Activated CD4-positive, alpha-beta memory T cell treated with anti-CD3 and anti-CD28 coated beads for 36 hours (primary cell): ENCODE results near the gene PNKD. TPM values are rescaled to one million over a fixed set of nuclear protein-coding genes. Genes with fewer than 3 reads are reported as not detected.

Experiments
- CTCF ChIA-PET: fragments of 350-600 bp; sonication (Branson Sonifier 250); formaldehyde crosslinking; loops from one replicate; lab custom pipeline; 2021; ENCODE audit warnings: antibody characterized with exemption, inconsistent platforms; lab: Charles Lee
- POLR2A ChIA-PET: fragments of 350-600 bp; sonication (Branson Sonifier 250); formaldehyde crosslinking; loops from one replicate; lab custom pipeline; 2021; ENCODE audit warnings: antibody characterized with exemption; lab: Charles Lee
- DNase-seq: peaks from one replicate; pipeline ENCODE4 v3.0.0-alpha.2; 2020
- H3K27ac Mint-ChIP-seq: one replicate; pipeline ENCODE4 v1.8.0; 2021; ENCODE audit warnings: mixed read lengths
- H3K27me3 Mint-ChIP-seq: one replicate; pipeline ENCODE4 v1.8.0; 2021; ENCODE audit warnings: mixed read lengths
- H3K36me3 Mint-ChIP-seq: one replicate; pipeline ENCODE4 v1.8.0; 2021; ENCODE audit warnings: mixed read lengths
- H3K4me1 Mint-ChIP-seq: one replicate; pipeline ENCODE4 v1.8.0; 2021; ENCODE audit warnings: low read depth, mixed read lengths
- H3K4me3 Mint-ChIP-seq: one replicate; pipeline ENCODE4 v1.8.0; 2021; ENCODE audit warnings: mild to moderate bottlenecking, mixed read lengths
- H3K9me3 Mint-ChIP-seq: one replicate; pipeline ENCODE4 v1.8.0; 2021; ENCODE audit warnings: mixed read lengths
- intact Hi-C: fragments of 100-400 bp; cut with micrococcal nuclease; formaldehyde crosslinking; loops from one replicate; pipeline ENCODE4 v1.15.1; 2023
- total RNA-seq, 2 experiments: library from RNA; stranded (reverse); gene quantifications; one replicate each; pipeline ENCODE4 v1.2.3, GENCODE V29; 2021

The PNKD gene
- 10 to 100 TPM; 18.4 to 19.4 TPM for total RNA-seq

DNA sequence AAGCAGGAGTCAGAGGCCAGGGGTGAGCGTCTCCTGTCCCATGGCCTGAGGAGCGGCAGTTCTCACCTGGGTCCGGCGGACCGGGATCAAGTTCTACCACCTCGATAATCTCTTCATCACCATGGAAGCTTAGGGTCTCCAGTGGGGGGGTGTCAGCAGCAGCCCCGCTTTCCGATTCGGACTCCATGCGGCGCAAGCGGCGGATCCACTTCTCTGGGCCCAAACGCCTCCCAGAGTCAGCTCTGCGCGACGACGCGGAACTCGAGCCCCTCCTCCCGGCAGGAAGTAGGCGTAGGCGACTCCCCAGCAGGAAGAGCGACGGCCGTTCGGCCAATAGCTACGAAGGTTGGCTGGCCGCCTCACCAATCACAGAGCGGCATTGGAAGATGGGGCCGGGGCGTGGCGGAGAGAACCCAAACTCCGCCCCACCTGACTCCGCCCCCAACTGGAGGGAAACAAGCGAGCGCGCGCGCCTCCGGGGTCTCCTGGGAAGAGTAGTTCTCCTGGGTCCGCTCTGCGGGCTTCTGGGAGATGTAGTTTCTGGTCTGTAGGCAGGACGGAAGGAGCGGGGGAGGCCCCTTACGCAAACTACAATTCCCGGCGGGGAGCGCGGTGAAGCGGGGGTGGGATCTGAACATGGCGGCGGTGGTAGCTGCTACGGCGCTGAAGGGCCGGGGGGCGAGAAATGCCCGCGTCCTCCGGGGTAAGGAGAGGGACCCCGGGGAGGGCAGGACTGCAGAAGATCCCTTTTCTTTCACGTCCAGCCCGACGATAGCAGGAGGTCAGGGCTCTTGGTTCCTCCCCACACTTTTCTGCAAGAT lies at the start of gene PNKD, which contains the start of gene AAMP:
Gene PNKD (plus strand): TSS at position 620 of the 821 bp plus-strand sequence. CDS start 17 bp downstream, at position 637.
Gene AAMP (minus strand): TSS at position 238 of the 821 bp plus-strand sequence. CDS start 51 bp downstream, at position 187.
- ChIA-PET POLR2A (interaction anchor here (0.6 to 8.4 kb wide), 7 partner anchors 17 to 389 kb away, joined by 3 to 115 read pairs (median 5); partner anchors contain the start of genes ARPC2, BCS1L, TMBIM1 and ZNF142), CTCF (interaction anchor here (0.6 to 7.7 kb wide), 15 partner anchors 8 to 485 kb away, joined by 3 to 197 read pairs (median 5); partner anchors contain the start of genes CATIP and TMBIM1)
- Mint-ChIP-seq H3K27me3 (no peaks in the 10 kb centered on the region), H3K9me3 (no peaks in the 10 kb centered on the region), H3K4me1 (peaks cover 29% of the 10 kb centered on the region), H3K4me3 (peak within 1 kb of the TSS; percentile 84), H3K36me3 (peaks cover 20% of the 10 kb centered on the region), H3K27ac (peak within 1 kb of the TSS; percentile 82)
- intact Hi-C loops, result loop anchor here (1.0 to 5.0 kb wide), 10 partner anchors 13 to 1009 kb away; partner anchors contain the start of genes ARPC2, CNOT9, CXCR1 and DNAJB2
- peak; percentile 100 for DNase-seq

DNA sequence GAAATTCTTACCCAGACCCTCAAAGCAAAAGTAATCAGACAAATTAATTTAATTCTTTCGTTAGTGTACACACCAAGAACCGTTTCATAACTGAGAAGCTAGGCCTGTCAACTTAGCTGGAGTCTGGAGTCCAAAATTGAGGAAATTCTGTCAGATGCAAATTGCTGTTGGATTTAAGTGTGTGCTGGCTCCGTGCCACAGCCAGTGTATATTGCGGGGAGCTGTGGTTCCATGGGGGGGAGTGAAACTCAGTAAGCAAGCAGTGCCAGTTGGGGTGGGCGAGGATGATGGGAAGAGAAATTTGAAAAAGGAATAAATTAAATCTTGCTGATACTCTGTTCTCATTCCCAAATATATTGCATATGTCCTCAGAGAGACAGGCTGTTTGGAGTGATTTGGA lies 49.3 kb upstream of the PNKD start:
- Mint-ChIP-seq H3K4me1 (peaks cover 73% of the 10 kb centered on the region), H3K27ac (peak overlapping the region; percentile 91), H3K36me3 (peaks cover 70% of the 10 kb centered on the region), H3K27me3 (no peaks in the 10 kb centered on the region), H3K4me3 (peak overlapping the region; percentile 83), H3K9me3 (no peaks in the 10 kb centered on the region)
- intact Hi-C loops, result no loop called here
- no peak for DNase-seq
- ChIA-PET CTCF (interaction anchor here (0.5 to 4.6 kb wide), 4 partner anchors 9 to 49 kb away, joined by 3 to 30 read pairs (median 7); partner anchors contain the start of genes AAMP and PNKD), POLR2A (interaction anchor here (1.2 to 1.9 kb wide), 3 partner anchors 8 to 66 kb away, joined by 4 to 10 read pairs (median 5); no protein-coding TSS in a partner anchor)

DNA sequence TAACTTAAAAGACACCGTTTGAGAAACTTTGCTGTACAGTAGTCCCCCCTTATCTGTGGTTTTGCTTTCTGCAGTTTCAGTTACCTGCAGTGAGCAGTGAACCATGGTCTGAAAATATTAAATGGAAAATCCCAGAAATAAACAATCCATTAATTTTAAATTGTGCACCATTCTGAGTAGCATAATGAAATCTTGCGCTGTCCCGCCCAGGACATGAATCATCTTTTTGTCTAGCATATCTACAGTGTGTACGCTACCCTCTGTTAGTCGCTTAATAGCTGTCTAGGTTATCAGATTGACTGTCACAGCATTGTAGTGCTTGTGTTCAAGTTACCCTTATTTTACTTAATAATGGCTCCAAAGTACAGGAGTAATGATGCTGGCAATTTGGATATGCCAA lies 47.3 kb upstream of the PNKD start:
- peak; percentile 43 for DNase-seq
- ChIA-PET CTCF (interaction anchor here (1.4 to 2.8 kb wide), 2 partner anchors 37 to 47 kb away, joined by 3 to 9 read pairs; partner anchors contain the start of genes AAMP and PNKD), POLR2A (no interaction called here)
- intact Hi-C loops, result no loop called here
- H3K4me3 Mint-ChIP-seq, result peak overlapping the region; percentile 36
- peak overlapping the region; percentile 77 for H3K27ac Mint-ChIP-seq
- H3K36me3 Mint-ChIP-seq, result peaks cover 74% of the 10 kb centered on the region
- H3K9me3 Mint-ChIP-seq, result no peaks in the 10 kb centered on the region
- no peaks in the 10 kb centered on the region for H3K27me3 Mint-ChIP-seq
- peaks cover 82% of the 10 kb centered on the region for H3K4me1 Mint-ChIP-seq

GRCh38 chr2:218224186-218224585 lies 46.1 kb upstream of the PNKD start:
- H3K4me1 Mint-ChIP-seq, result peaks cover 92% of the 10 kb centered on the region
- H3K27me3 Mint-ChIP-seq, result no peaks in the 10 kb centered on the region
- no peaks in the 10 kb centered on the region for H3K9me3 Mint-ChIP-seq
- peak overlapping the region; percentile 77 for H3K27ac Mint-ChIP-seq
- H3K4me3 Mint-ChIP-seq, result peak overlapping the region; percentile 22
- POLR2A ChIA-PET, result no interaction called here
- CTCF ChIA-PET, result interaction anchor here (2.9 kb wide), 1 partner anchor 34 kb away, joined by 18 read pairs; no protein-coding TSS in a partner anchor
- no peak for DNase-seq
- intact Hi-C loops, result no loop called here
- peaks cover 73% of the 10 kb centered on the region for H3K36me3 Mint-ChIP-seq

DNA sequence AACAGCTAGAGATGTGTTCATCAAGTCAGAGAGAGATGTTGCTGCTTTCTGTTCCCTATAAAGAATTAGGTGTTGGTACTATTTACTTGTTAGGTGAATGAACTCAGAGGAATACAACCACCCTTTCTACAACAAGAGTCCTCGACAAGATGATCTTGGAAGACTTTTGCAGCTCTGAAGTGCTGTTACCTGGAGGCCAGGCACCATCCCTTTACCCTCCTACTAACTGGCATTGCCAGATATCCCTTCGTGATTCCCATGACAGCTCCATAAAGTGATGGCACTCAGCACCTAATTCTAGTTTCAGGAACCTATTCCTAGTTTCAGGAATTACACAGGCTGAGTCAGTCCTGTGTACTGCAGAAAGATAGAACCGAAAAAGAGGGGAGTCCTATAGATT lies 43.4 kb upstream of the PNKD start:
- peaks cover 67% of the 10 kb centered on the region for H3K36me3 Mint-ChIP-seq
- H3K27me3 Mint-ChIP-seq, result no peaks in the 10 kb centered on the region
- peaks cover 87% of the 10 kb centered on the region for H3K4me1 Mint-ChIP-seq
- ChIA-PET CTCF (interaction anchor here (1.3 to 2.9 kb wide), 4 partner anchors 8 to 43 kb away, joined by 4 to 18 read pairs (median 5); partner anchors contain the start of genes AAMP and PNKD), POLR2A (no interaction called here)
- H3K9me3 Mint-ChIP-seq, result no peaks in the 10 kb centered on the region
- no peak overlapping the region for H3K4me3 Mint-ChIP-seq
- DNase-seq, result no peak
- peak overlapping the region; percentile 77 for H3K27ac Mint-ChIP-seq
- intact Hi-C loops, result no loop called here

DNA sequence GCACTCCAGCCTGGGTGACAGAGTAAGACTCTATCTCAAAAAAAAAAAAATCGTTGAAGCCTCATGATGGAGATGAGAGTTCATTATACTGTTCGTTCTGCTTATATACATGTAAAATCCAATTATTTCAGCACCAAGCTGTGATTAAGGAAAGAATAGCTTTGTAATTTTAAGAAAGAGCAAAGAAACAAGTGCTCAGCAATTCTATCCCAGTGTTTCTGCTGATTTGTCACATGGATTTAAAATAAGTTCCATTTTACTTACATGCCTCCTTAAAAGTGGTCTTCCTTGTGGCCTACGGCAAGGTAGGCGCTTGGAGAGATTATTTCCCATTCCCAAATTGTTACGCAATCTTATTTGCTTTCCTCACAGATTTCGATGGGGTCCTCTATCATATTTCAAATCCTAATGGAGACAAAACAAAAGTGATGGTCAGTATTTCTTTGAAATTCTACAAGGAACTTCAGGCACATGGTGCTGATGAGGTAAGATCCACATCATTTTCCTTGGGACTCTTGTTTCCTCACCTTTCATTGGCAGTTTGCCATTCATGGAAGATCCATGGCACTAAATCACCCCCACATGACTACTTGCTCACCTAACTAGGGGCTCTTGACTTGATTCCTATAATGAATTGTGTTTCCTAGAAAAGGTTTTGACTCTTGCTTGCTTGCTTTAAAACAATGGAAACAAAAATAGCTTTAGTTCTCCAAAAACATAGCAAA lies 41.8 kb upstream of the PNKD start:
- CTCF ChIA-PET, result interaction anchor here (0.6 to 3.8 kb wide), 6 partner anchors 8 to 42 kb away, joined by 3 to 30 read pairs (median 4); partner anchors contain the start of genes AAMP, ARPC2 and PNKD
- DNase-seq, result no peak
- intact Hi-C loops, result loop anchor here (1.0 to 2.0 kb wide), 5 partner anchors 10 to 58 kb away; partner anchors contain the start of genes AAMP and PNKD

DNA sequence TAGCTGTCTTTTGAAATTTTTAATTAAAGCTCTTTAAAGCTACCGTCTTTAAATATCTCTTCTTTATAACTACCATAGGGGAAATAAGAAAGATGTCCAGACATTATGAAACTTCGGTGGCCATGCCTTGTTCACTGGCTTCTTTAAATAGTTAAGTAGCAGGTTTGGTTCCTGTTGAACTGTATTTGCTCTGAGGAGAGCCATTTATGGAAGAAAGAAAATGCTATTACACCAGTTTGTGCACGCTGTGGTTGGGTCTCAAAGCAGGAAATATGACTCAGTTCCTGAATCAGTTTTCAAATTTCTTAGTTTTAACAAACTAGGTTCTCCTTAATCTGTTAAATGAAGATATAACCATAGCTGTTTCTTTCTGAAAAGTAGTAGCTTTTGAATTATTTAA lies 41.1 kb upstream of the PNKD start:
- H3K4me1 Mint-ChIP-seq, result peaks cover 74% of the 10 kb centered on the region
- peak overlapping the region; percentile 91 for H3K27ac Mint-ChIP-seq
- H3K36me3 Mint-ChIP-seq, result peaks cover 74% of the 10 kb centered on the region
- no peaks in the 10 kb centered on the region for H3K27me3 Mint-ChIP-seq
- intact Hi-C loops, result loop anchor here (1.0 to 2.0 kb wide), 5 partner anchors 11 to 57 kb away; partner anchors contain the start of genes AAMP and PNKD
- ChIA-PET POLR2A (interaction anchor here (0.9 to 1.7 kb wide), 9 partner anchors 9 to 61 kb away, joined by 3 to 10 read pairs (median 4); partner anchors contain the start of genes AAMP and PNKD), CTCF (interaction anchor here (1.1 to 3.8 kb wide), 7 partner anchors 8 to 43 kb away, joined by 3 to 30 read pairs (median 4); partner anchors contain the start of genes AAMP, ARPC2 and PNKD)
- H3K4me3 Mint-ChIP-seq, result peak overlapping the region; percentile 4
- H3K9me3 Mint-ChIP-seq, result no peaks in the 10 kb centered on the region
- DNase-seq, result peak; percentile 63

More for the DNA sequence above, 41.8 kb upstream of the PNKD start:
- peaks cover 76% of the 10 kb centered on the region for H3K4me1 Mint-ChIP-seq
- H3K9me3 Mint-ChIP-seq, result no peaks in the 10 kb centered on the region
- peak overlapping the region; percentile 91 for H3K27ac Mint-ChIP-seq
- peaks cover 74% of the 10 kb centered on the region for H3K36me3 Mint-ChIP-seq
- POLR2A ChIA-PET, result interaction anchor here (1.1 to 1.7 kb wide), 5 partner anchors 8 to 29 kb away, joined by 3 to 10 read pairs (median 4); no protein-coding TSS in a partner anchor
- no peak overlapping the region for H3K4me3 Mint-ChIP-seq
- no peaks in the 10 kb centered on the region for H3K27me3 Mint-ChIP-seq

- no peak overlapping the region for H3K4me3 Mint-ChIP-seq
- H3K4me1 Mint-ChIP-seq, result peaks cover 72% of the 10 kb centered on the region
- no peaks in the 10 kb centered on the region for H3K9me3 Mint-ChIP-seq
- no peaks in the 10 kb centered on the region for H3K27me3 Mint-ChIP-seq
- intact Hi-C loops, result loop anchor here (1.0 to 2.0 kb wide), 5 partner anchors 12 to 56 kb away; partner anchors contain the start of genes AAMP and PNKD
- peaks cover 75% of the 10 kb centered on the region for H3K36me3 Mint-ChIP-seq
- ChIA-PET POLR2A (interaction anchor here (0.9 to 1.7 kb wide), 9 partner anchors 9 to 61 kb away, joined by 3 to 10 read pairs (median 4); partner anchors contain the start of genes AAMP and PNKD), CTCF (interaction anchor here (0.9 to 3.8 kb wide), 7 partner anchors 8 to 44 kb away, joined by 3 to 30 read pairs (median 4); partner anchors contain the start of genes AAMP, ARPC2 and PNKD)
- H3K27ac Mint-ChIP-seq, result peak overlapping the region; percentile 69
- peak; percentile 50 for DNase-seq
These were observed 40.5 kb upstream of the PNKD start for GRCh38 chr2:218229851-218230250.

- H3K36me3 Mint-ChIP-seq, result peaks cover 74% of the 10 kb centered on the region
- intact Hi-C loops, result loop anchor here (1.0 kb wide), 1 partner anchor 338 kb away; no protein-coding TSS in a partner anchor
These were observed 39.4 kb upstream of the PNKD start for GRCh38 chr2:218230882-218231281.

DNA sequence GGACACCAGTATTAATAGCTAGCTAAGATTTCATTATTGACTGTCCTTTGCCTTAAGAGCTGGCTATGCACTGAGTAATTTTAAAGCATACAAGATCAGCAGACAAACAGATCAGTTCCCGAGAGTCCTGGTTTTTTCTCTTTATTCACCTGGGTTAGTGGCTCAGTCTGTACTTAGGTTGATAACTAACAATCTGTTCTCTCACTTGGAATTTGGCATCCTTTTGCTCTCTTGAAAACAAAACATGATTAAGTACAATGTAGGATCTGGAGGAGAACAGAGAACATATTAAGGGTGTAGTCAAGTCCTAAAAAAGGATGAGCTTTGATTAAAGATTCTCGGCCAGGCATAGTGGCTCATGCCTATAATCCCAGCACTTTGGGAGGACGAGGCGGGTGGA lies 36.8 kb upstream of the PNKD start:
- DNase-seq, result no peak
- CTCF ChIA-PET, result interaction anchor here (1.1 kb wide), 1 partner anchor 24 kb away, joined by 4 read pairs; no protein-coding TSS in a partner anchor
- Mint-ChIP-seq H3K4me1 (peaks cover 40% of the 10 kb centered on the region), H3K9me3 (no peaks in the 10 kb centered on the region), H3K36me3 (peaks cover 71% of the 10 kb centered on the region), H3K27ac (peak overlapping the region; percentile 72), H3K27me3 (no peaks in the 10 kb centered on the region), H3K4me3 (no peak overlapping the region)
- intact Hi-C loops, result no loop called here
- POLR2A ChIA-PET, result no interaction called here

More at GRCh38 chr2:218230882-218231281, 39.4 kb upstream of the PNKD start:
- ChIA-PET POLR2A (interaction anchor here (0.8 to 1.0 kb wide), 3 partner anchors 10 to 340 kb away, joined by 4 to 6 read pairs (median 5); partner anchors contain the start of gene ARPC2), CTCF (interaction anchor here (0.8 to 3.8 kb wide), 11 partner anchors 11 to 63 kb away, joined by 3 to 30 read pairs (median 3); no protein-coding TSS in a partner anchor)
- H3K27me3 Mint-ChIP-seq, result no peaks in the 10 kb centered on the region
- H3K4me1 Mint-ChIP-seq, result peaks cover 61% of the 10 kb centered on the region
- DNase-seq, result peak; percentile 56
- no peak overlapping the region for H3K4me3 Mint-ChIP-seq
- no peaks in the 10 kb centered on the region for H3K9me3 Mint-ChIP-seq
- peak overlapping the region; percentile 69 for H3K27ac Mint-ChIP-seq
